Heart left ventricle (tissue), 16 donors: Measurements from ENCODE around the gene GPR32. TPM values are rescaled to one million over a fixed set of nuclear protein-coding genes. Genes with fewer than 3 reads are reported as not detected.

ENCODE experiments used
- ATAC-seq, 4 donors: fragments of 200-7000 bp; cut with Tn5 transposase; one replicate each; pipeline ENCODE4 v1.9.1; 2020 to 2022; ENCODE audit warnings: moderate library complexity in 4 of 4, mild to moderate bottlenecking in 3 of 4, moderate number of reproducible peaks in 1 of 4
- DNase-seq, 5 donors: peaks; one replicate each; pipeline ENCODE4 v3.0.0-alpha.2; 2020
- H3K27ac ChIP-seq, 12 donors: fragments of 200-600 bp; sonication (generic) in 4 of 12; one replicate each; pipeline versions ENCODE4 v1.5.0 to v1.8.0; 2016 to 2022; ENCODE audit warnings: mild to moderate bottlenecking in 2 of 12
- H3K27me3 ChIP-seq, 9 donors: fragments of 200-600 bp; sonication (generic) in 2 of 9; one replicate each; pipeline versions ENCODE4 v1.5.1 to v1.8.0; 2016 to 2022; ENCODE audit warnings: mild to moderate bottlenecking in 3 of 9
- H3K36me3 ChIP-seq, 9 donors: fragments of 200-600 bp; sonication (generic) in 2 of 9; one replicate each; pipeline versions ENCODE4 v1.5.0 to v1.8.0; 2018 to 2022; ENCODE audit warnings: mild to moderate bottlenecking in 2 of 9
- H3K4me1 ChIP-seq, 12 donors: fragments of 200-600 bp; sonication (generic) in 4 of 12; one replicate each; pipeline versions ENCODE4 v1.5.0 to v1.8.0; 2016 to 2022; ENCODE audit warnings: mild to moderate bottlenecking in 3 of 12
- H3K4me3 ChIP-seq, 12 donors: fragments of 200-600 bp; sonication (generic) in 4 of 12; one replicate each; pipeline versions ENCODE4 v1.5.0 to v1.8.0; 2017 to 2022; ENCODE audit warnings: mild to moderate bottlenecking in 9 of 12, moderate library complexity in 4 of 12
- H3K9me3 ChIP-seq, 12 donors: fragments of 200-600 bp; sonication (generic) in 4 of 12; one replicate each; pipeline versions ENCODE4 v1.5.0 to v1.8.0; 2016 to 2022; ENCODE audit warnings: mild to moderate bottlenecking in 1 of 12
- CTCF ChIP-seq, 12 donors: fragments of 200-600 bp; sonication (generic) in 4 of 12; IDR thresholded peaks; one replicate each; pipeline versions ENCODE4 v1.5.0 to v1.8.0; 2018 to 2022; ENCODE audit warnings: antibody characterized with exemption in 12 of 12, mild to moderate bottlenecking in 5 of 12
- POLR2A ChIP-seq, 2 donors: fragments of 450-650 bp; IDR thresholded peaks; one replicate each; pipeline ENCODE4 v1.6.1; 2017; ENCODE audit warnings: antibody characterized with exemption in 2 of 2, mild to moderate bottlenecking in 2 of 2, moderate library complexity in 2 of 2
- WGBS, 4 donors: extraction: QIAGEN DNeasy Blood & Tissue Kit in 2 of 4; methylation state at CpG; one replicate each; pipeline versions ENCODE4 v1.1.5 to v1.1.7; 2013 to 2018; 5-methylcytosine and 5-hydroxymethylcytosine counted together
- intact Hi-C, 10 donors: fragments of 100-400 bp; cut with DNase I; formaldehyde crosslinking; loops; one replicate each; pipeline versions ENCODE4 v1.11.1 to v1.14.2; 2022
- polyA plus RNA-seq, 2 donors: library from polyadenylated mRNA; stranded (reverse); fragments of 200-250 nt; gene quantifications; one replicate each; pipeline ENCODE4 v1.2.3, GENCODE V29; 2013
- total RNA-seq, 9 donors: library from RNA; depleted of rRNA in 2 of 9; stranded (reverse); fragments of >200 nt in 2 of 9; fragmentation: NEBNext Ultra II Directional in 3 of 9; extraction: Animal tissue kit (Norgen Biotek cat#: 25700) in 3 of 9; gene quantifications; one replicate each; pipeline versions ENCODE4 v1.1.0 to v1.2.4, GENCODE V29; 2016 to 2023
- donor health status: ischemic (EF 13 %, LVEDD 7.1; RV severe dilation, severe dysfunction).
- donor health status: healthy with polysubstance abuse.
- donor health status: DM: no; HTN: yes; CAD: no.
- donor health status: DM: no; HTN: no; CAD: no.
- donor health status: ischemic (EF 25% LVEDD 6.9; RV normal size, moderate dysfunction).
- donor health status: ischemic (EF 25% LVEDD 5.7; RV mildly dilated, moderate dysfunction).
- donor health status: healthy.
- donor health status: DM: yes; HTN: yes; CAD: no.
- donor health status: ischemic (EF 35%, LVEDD 5.7; RV mildly dilated, moderate dysfunction).
- donor health status: nonischemic (EF 11% LVEDD 7.7; RV severe dilation, severe dysfunction).
- donor health status: DM: yes; HTN: yes; CAD: no.
- donor health status: PGD.
- donor health status: ischemic (EF 29% LVEDD 5.4; RV normal size, mild dysfunction).
- donor health status: nonischemic (EF 23%, LVEDD 6.1; RV moderate dilation, normal function).

Gene GPR32
- total and polyA plus RNA-seq, 11 donors = not detected

- no peak for ATAC-seq
- intact Hi-C loops = no loop called here
Observed at GRCh38 chr19:50792272-50793250, 22.3 kb downstream of the GPR32 start.

GRCh38 chr19:50793558-50794065 lies 23.3 kb downstream of the GPR32 start:
- H3K4me1 ChIP-seq = no peaks in the 10 kb centered on the region
- H3K27me3 ChIP-seq = peaks cover 0 to 17% (median 0%) of the 10 kb centered on the region in 9 donors
- 66 to 74% (median 69%) methylated on average over 11 of the region's 11 CpGs for WGBS, 4 donors
- H3K36me3 ChIP-seq = peaks cover 0 to 22% (median 16%) of the 10 kb centered on the region in 9 donors
- intact Hi-C loops = no loop called here
- no peak for TF ChIP-seq POLR2A (IDR thresholded peaks at IDR 0.05)
- TF ChIP-seq CTCF (IDR thresholded peaks at IDR 0.05) = no peak
- DNase-seq (no peak), ATAC-seq (no peak)
- H3K27ac ChIP-seq = no peak overlapping the region
- no peaks in the 10 kb centered on the region for H3K9me3 ChIP-seq
- H3K4me3 ChIP-seq = no peak overlapping the region

More at GRCh38 chr19:50792272-50793250, 22.3 kb downstream of the GPR32 start:
- Histone ChIP-seq H3K9me3 (no peaks in the 10 kb centered on the region), H3K4me3 (no peak overlapping the region), H3K4me1 (no peaks in the 10 kb centered on the region), H3K27me3 (peaks cover 0 to 17% (median 0%) of the 10 kb centered on the region in 9 donors), H3K27ac (no peak overlapping the region), H3K36me3 (peaks cover 0 to 12% (median 5%) of the 10 kb centered on the region in 9 donors)
- DNase-seq = no peak
- 78 to 83% (median 81%) methylated on average over 11 to 13 of the region's 13 CpGs for WGBS, 4 donors
- TF ChIP-seq POLR2A (IDR thresholded peaks at IDR 0.05) = no peak
- TF ChIP-seq CTCF (IDR thresholded peaks at IDR 0.05) = no peak

GRCh38 chr19:50794074-50794875 lies 24.0 kb downstream of the GPR32 start:
- Histone ChIP-seq H3K4me3 (no peak overlapping the region), H3K27ac (no peak overlapping the region), H3K36me3 (peaks cover 0 to 27% (median 16%) of the 10 kb centered on the region in 9 donors), H3K27me3 (peaks cover 0 to 17% (median 0%) of the 10 kb centered on the region in 9 donors), H3K9me3 (no peaks in the 10 kb centered on the region), H3K4me1 (no peaks in the 10 kb centered on the region)
- intact Hi-C loops = no loop called here
- ATAC-seq (no peak), DNase-seq (no peak)
- 25 to 34% (median 30%) methylated on average over 13 to 16 of the region's 16 CpGs for WGBS, 4 donors
- TF ChIP-seq CTCF (IDR thresholded peaks at IDR 0.05) (no peak), POLR2A (IDR thresholded peaks at IDR 0.05) (no peak)
